KMS-11 (cell line): ENCODE data around the gene AASS.

ENCODE experiments used
- H2AFZ ChIP-seq: fragments of 200-600 bp; sonication (generic); 2 replicates; pipeline ENCODE4 v1.6.1; 2016; ENCODE audit warnings: antibody characterized with exemption, mixed run types, low read depth
- H3K27ac ChIP-seq: fragments of 200-600 bp; sonication (generic); 2 replicates; pipeline ENCODE4 v1.6.1; 2016; ENCODE audit warnings: mild to moderate bottlenecking, mixed run types
- H3K27me3 ChIP-seq: fragments of 200-600 bp; sonication (generic); 2 replicates; pipeline ENCODE4 v1.6.1; 2017; ENCODE audit warnings: mild to moderate bottlenecking, low read depth, mixed run types, moderate library complexity; ENCODE audit not compliant: insufficient read depth
- H3K36me3 ChIP-seq: fragments of 200-600 bp; sonication (generic); 2 replicates; pipeline ENCODE4 v1.6.1; 2017; ENCODE audit warnings: mild to moderate bottlenecking, mixed run types; ENCODE audit not compliant: insufficient read depth
- H3K4me1 ChIP-seq: fragments of 200-600 bp; sonication (generic); 2 replicates; pipeline ENCODE4 v1.6.1; 2016; ENCODE audit warnings: mild to moderate bottlenecking, low read depth, mixed run types; ENCODE audit not compliant: poor library complexity, severe bottlenecking
- H3K4me2 ChIP-seq: fragments of 200-600 bp; sonication (generic); 2 replicates; pipeline ENCODE4 v1.7.0; 2016; ENCODE audit warnings: mild to moderate bottlenecking, mixed run types
- H3K4me3 ChIP-seq: fragments of 200-600 bp; sonication (generic); IDR thresholded peaks from 2 replicates; pipeline ENCODE4 v1.6.1; 2017; ENCODE audit warnings: low read depth, low read length, mixed read lengths; ENCODE audit not compliant: insufficient read depth
- H3K79me2 ChIP-seq: fragments of 200-600 bp; sonication (generic); 2 replicates; pipeline ENCODE4 v1.6.1; 2016; ENCODE audit warnings: low read depth, mixed run types; ENCODE audit not compliant: insufficient read depth
- H3K9ac ChIP-seq: fragments of 200-600 bp; sonication (generic); 2 replicates; pipeline ENCODE4 v1.6.1; 2016; ENCODE audit warnings: mild to moderate bottlenecking, mixed run types
- H4K20me1 ChIP-seq: fragments of 200-600 bp; sonication (generic); 2 replicates; pipeline ENCODE4 v1.6.1; 2016; ENCODE audit warnings: mild to moderate bottlenecking, mixed run types; ENCODE audit not compliant: insufficient read depth
- TF ChIP-seq, protein P1 (sequence below): fragments of 200-600 bp; sonication (generic); conservative IDR thresholded peaks from 2 replicates; pipeline ENCODE4 v1.6.1; 2017; ENCODE audit warnings: low read depth, mild to moderate bottlenecking, antibody characterized with exemption, low read length, moderate library complexity, mixed read lengths

Gene AASS

DNA sequence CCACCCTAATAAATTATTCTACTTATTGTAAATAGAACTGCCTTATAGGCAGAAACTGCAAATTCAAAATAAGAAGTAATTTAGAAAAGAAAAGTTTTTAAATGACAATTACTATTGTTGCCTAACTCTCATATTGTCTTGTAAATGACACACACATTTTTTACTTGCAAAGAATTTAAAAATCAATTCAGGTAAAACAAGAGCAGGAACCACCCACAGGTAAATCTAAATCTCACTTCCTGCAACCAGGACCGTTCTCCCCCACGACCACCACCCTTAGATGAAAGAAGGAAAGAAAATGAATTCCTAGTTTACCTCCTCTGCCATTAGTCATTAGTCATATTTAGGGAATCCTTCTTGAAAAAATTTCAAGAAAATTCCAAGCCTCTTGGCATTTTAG lies 4.8 kb upstream of the AASS start:
- H3K27me3 ChIP-seq = no peaks in the 10 kb centered on the region
- H3K4me2 ChIP-seq = no peak overlapping the region
- H3K79me2 ChIP-seq = no peaks in the 10 kb centered on the region
- no peak overlapping the region for H2AFZ ChIP-seq
- H3K36me3 ChIP-seq = no peaks in the 10 kb centered on the region
- H3K27ac ChIP-seq = no peak overlapping the region
- H3K4me3 ChIP-seq = no peak overlapping the region
- H4K20me1 ChIP-seq = no peaks in the 10 kb centered on the region
- no peak overlapping the region for H3K9ac ChIP-seq
- TF ChIP-seq, protein P1, sequence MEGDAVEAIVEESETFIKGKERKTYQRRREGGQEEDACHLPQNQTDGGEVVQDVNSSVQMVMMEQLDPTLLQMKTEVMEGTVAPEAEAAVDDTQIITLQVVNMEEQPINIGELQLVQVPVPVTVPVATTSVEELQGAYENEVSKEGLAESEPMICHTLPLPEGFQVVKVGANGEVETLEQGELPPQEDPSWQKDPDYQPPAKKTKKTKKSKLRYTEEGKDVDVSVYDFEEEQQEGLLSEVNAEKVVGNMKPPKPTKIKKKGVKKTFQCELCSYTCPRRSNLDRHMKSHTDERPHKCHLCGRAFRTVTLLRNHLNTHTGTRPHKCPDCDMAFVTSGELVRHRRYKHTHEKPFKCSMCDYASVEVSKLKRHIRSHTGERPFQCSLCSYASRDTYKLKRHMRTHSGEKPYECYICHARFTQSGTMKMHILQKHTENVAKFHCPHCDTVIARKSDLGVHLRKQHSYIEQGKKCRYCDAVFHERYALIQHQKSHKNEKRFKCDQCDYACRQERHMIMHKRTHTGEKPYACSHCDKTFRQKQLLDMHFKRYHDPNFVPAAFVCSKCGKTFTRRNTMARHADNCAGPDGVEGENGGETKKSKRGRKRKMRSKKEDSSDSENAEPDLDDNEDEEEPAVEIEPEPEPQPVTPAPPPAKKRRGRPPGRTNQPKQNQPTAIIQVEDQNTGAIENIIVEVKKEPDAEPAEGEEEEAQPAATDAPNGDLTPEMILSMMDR = no peak
- peaks cover 7% of the 10 kb centered on the region for H3K4me1 ChIP-seq

DNA sequence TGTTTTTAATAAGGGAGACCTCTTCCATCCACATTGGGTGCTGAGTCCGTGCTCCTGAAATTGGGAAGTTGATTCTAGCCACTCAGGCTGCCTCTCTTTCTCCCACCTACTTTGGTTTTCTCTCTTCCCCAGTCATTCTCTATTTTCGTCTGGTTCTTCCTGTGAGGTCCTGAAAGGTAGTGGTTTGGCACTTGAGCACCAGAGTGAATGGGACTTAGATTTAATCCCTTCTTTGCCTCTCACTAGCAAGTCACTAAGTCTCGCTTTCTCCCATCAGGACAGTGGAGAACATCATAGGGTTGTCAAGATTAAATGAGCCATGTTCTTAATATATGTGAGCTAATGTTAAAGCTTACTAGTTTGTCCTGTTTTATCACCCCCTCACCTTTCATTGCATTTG lies 4.0 kb upstream of the AASS start:
- TF ChIP-seq, protein P1 = no peak
- no peak overlapping the region for H3K9ac ChIP-seq
- H2AFZ ChIP-seq = no peak overlapping the region
- H3K4me1 ChIP-seq = peaks cover 10% of the 10 kb centered on the region
- no peak overlapping the region for H3K27ac ChIP-seq
- no peaks in the 10 kb centered on the region for H4K20me1 ChIP-seq
- no peaks in the 10 kb centered on the region for H3K36me3 ChIP-seq
- no peak overlapping the region for H3K4me3 ChIP-seq
- no peaks in the 10 kb centered on the region for H3K79me2 ChIP-seq
- no peak overlapping the region for H3K4me2 ChIP-seq
- H3K27me3 ChIP-seq = no peaks in the 10 kb centered on the region

DNA sequence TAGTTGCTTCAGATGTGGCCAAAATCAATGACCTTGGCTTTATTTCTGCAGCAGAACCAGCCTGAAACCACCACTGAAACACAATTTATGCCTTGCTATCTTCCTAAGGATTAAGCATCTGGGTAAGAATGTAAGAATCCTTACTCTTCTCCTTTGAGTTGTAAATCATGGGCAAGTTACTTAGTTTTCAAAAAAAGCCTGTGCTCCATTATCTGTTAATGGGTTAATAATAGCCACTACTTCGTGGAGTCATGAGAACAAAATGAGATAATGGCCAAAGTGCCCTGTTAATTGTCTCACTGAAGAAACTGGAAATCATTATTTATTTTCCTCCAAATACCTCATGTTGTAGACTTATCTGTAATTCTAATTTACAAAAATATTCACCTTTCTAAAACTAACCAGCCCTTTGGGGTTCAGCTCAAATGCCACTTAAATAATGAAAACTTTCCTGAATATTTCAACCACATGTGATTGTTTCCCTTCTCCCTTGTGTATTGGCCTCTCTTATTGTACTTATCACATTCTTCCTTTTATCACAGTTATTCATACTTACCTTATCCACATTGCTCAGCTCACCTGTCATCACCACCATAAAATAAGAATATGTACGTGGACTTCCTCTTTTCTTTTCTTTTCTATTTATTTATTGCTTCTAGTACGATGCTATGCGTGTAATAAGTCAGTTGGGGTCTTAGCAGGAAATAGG lies 2.0 kb upstream of the AASS start:
- H3K27ac ChIP-seq = no peak overlapping the region
- no peaks in the 10 kb centered on the region for H3K79me2 ChIP-seq
- no peak overlapping the region for H3K4me3 ChIP-seq
- no peaks in the 10 kb centered on the region for H4K20me1 ChIP-seq
- H2AFZ ChIP-seq = no peak overlapping the region
- H3K4me2 ChIP-seq = no peak overlapping the region
- H3K27me3 ChIP-seq = no peaks in the 10 kb centered on the region
- H3K36me3 ChIP-seq = no peaks in the 10 kb centered on the region
- TF ChIP-seq, protein P1 = no peak
- no peak overlapping the region for H3K9ac ChIP-seq
- H3K4me1 ChIP-seq = peaks cover 14% of the 10 kb centered on the region

DNA sequence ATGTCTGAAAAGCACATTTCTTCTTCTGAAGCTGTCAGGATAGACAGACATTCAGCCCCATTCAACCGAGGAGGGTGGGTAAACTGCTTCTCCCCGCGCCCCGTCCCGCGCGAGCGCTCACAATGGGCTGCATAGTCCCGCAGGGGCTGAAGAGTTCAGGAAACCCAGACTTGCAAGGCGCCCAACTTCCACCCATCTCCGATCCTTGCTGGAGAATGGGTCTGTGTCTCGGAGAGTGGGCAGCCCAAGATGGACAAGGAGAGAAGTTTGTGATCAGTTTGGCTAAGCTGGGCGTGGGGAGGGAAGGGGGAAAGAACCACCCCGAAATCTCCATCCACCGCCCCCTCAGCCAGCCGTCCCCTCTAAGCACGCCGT lies 686 bp downstream of the AASS start:
- peak overlapping the region; percentile 40; the same call in 1 of the 2 replicates for H3K9ac ChIP-seq
- H3K4me3 ChIP-seq = peak overlapping the region; percentile 66
- no peaks in the 10 kb centered on the region for H3K36me3 ChIP-seq
- peak overlapping the region; percentile 98 for H2AFZ ChIP-seq
- H4K20me1 ChIP-seq = no peaks in the 10 kb centered on the region
- peaks cover 14% of the 10 kb centered on the region for H3K4me1 ChIP-seq
- no peak overlapping the region for H3K27ac ChIP-seq
- no peaks in the 10 kb centered on the region for H3K27me3 ChIP-seq
- TF ChIP-seq, protein P1 = no peak
- H3K4me2 ChIP-seq = peak overlapping the region; percentile 80
- no peaks in the 10 kb centered on the region for H3K79me2 ChIP-seq
